Glutamatergic neuron (in vitro differentiated cells): ENCODE data around the gene FARP1. TPM values are rescaled to one million over a fixed set of nuclear protein-coding genes. Genes with fewer than 3 reads are reported as not detected.

Experiments
- DNase-seq: peaks from one replicate; pipeline ENCODE4 v3.0.0; 2022
- H3K27ac Mint-ChIP-seq: one replicate; pipeline ENCODE4 v1.8.0; 2020; ENCODE audit warnings: mild to moderate bottlenecking, mixed read lengths, inconsistent platforms; ENCODE audit not compliant: unreplicated experiment
- H3K27me3 Mint-ChIP-seq: one replicate; pipeline ENCODE4 v1.8.0; 2020; ENCODE audit warnings: mild to moderate bottlenecking, moderate library complexity, mixed read lengths, inconsistent platforms; ENCODE audit not compliant: unreplicated experiment
- H3K36me3 Mint-ChIP-seq: one replicate; pipeline ENCODE4 v1.8.0; 2020; ENCODE audit warnings: mild to moderate bottlenecking, mixed read lengths, inconsistent platforms; ENCODE audit not compliant: unreplicated experiment
- H3K4me1 Mint-ChIP-seq: one replicate; pipeline ENCODE4 v1.8.0; 2020; ENCODE audit warnings: mild to moderate bottlenecking, low read depth, mixed read lengths, inconsistent platforms; ENCODE audit not compliant: unreplicated experiment
- H3K4me3 Mint-ChIP-seq: one replicate; pipeline ENCODE4 v1.8.0; 2020; ENCODE audit warnings: mild to moderate bottlenecking, mixed read lengths, inconsistent platforms; ENCODE audit not compliant: unreplicated experiment
- H3K9me3 Mint-ChIP-seq: one replicate; pipeline ENCODE4 v1.8.0; 2020; ENCODE audit warnings: mild to moderate bottlenecking, moderate library complexity, mixed read lengths, inconsistent platforms; ENCODE audit not compliant: unreplicated experiment
- total RNA-seq: library from RNA; stranded (reverse); fragmentation: NEBNext Ultra II Directional; extraction: Animal tissue kit (Norgen Biotek cat#: 25700); gene quantifications from one replicate; pipeline ENCODE4 v1.2.1, GENCODE V29; 2021; ENCODE audit not compliant: unreplicated experiment
- TF ChIP-seq, protein P1 (sequence below): fragments of 200-600 bp; sonication (generic); IDR thresholded peaks from one replicate; pipeline ENCODE4 v1.5.0; 2021; ENCODE audit not compliant: partially characterized antibody, unreplicated experiment

The FARP1 gene
- total RNA-seq, 1 donor from 2014 or later, result 233 TPM

DNA sequence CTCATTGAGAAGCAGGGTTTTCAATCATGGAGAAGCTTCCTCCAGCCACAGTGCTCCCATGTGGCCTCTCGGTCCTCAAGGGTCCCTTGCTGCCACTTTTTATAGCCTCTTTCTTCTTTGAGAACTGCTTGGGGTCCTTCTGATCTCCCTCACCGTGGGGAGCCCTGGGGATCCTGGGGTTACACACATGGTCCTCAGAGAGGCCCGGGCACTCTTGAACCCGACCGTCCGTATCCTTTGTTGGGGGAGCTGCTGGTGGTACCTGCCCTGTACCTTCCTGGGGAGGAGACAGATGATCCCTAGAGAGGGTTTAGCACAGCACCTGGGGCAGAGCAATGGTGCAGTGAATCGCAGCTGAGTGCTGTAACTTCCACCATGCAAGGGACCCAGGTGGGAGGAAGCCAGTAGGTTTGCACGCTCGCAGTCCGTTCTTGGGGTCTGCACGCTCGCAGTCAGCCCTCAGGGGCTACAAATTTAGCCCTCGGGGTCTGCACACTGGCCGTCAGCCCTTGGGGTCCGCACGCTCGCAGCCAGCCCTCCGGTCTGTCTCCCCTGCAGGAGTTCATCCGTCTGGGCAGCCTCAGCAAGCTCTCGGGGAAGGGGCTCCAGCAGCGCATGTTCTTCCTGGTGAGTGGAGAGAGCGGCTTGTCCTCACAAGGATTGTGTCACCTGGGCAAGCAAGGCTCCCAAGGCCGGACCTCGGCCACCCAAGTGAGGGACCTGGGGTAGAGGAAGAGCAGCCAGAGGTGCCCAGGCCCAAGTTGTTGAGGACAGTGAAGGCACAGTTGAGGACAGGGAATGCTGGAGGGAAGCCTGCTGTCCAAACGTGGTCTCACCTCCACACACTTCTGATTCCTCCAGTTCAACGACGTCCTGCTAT lies 295.6 kb downstream of the FARP1 start:
- Mint-ChIP-seq H3K4me1 (peaks cover 18% of the 10 kb centered on the region), H3K27ac (no peak overlapping the region), H3K36me3 (peaks cover 8% of the 10 kb centered on the region), H3K27me3 (peaks cover 17% of the 10 kb centered on the region), H3K9me3 (peaks cover 12% of the 10 kb centered on the region), H3K4me3 (no peak overlapping the region)
- TF ChIP-seq, protein P1, sequence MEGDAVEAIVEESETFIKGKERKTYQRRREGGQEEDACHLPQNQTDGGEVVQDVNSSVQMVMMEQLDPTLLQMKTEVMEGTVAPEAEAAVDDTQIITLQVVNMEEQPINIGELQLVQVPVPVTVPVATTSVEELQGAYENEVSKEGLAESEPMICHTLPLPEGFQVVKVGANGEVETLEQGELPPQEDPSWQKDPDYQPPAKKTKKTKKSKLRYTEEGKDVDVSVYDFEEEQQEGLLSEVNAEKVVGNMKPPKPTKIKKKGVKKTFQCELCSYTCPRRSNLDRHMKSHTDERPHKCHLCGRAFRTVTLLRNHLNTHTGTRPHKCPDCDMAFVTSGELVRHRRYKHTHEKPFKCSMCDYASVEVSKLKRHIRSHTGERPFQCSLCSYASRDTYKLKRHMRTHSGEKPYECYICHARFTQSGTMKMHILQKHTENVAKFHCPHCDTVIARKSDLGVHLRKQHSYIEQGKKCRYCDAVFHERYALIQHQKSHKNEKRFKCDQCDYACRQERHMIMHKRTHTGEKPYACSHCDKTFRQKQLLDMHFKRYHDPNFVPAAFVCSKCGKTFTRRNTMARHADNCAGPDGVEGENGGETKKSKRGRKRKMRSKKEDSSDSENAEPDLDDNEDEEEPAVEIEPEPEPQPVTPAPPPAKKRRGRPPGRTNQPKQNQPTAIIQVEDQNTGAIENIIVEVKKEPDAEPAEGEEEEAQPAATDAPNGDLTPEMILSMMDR, result no peak
- DNase-seq, result no peak

DNA sequence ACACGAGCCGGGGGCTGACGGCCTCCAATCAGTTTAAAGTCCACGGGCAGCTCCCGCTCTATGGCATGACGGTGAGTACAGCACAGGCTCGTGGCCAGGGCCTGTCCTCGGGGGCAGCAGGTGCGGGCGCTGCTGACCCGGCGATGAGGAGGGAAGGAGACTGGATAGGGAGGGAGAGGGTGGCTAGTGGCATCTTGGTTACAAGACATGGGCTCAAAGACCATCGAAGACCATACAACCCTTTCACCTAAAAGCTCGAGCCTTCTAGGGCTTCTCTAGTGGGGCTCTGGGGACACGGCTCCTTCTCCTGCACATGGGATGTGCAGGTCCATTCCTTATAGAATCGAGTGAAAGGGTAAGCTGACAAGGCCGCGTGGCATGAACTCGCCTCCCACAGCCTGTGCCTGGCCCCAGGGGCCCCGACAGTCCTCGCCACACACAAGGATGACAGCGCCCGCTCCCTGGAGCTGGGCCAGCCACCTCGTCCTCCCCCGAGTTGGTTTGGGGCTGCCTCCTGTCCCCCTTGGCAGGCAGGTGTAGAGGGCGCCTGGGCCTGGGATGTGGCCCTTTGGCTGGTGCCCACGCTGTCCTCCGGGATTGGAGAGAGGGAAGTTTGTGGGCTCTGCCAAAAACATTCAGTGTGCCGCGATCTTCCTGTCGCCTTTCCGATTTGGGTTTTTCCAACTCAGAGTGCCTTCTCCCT lies 296.4 kb downstream of the FARP1 start:
- H3K4me3 Mint-ChIP-seq, result no peak overlapping the region
- no peak for DNase-seq
- H3K27ac Mint-ChIP-seq, result no peak overlapping the region
- H3K4me1 Mint-ChIP-seq, result peaks cover 19% of the 10 kb centered on the region
- TF ChIP-seq, protein P1, result no peak
- peaks cover 8% of the 10 kb centered on the region for H3K36me3 Mint-ChIP-seq
- H3K27me3 Mint-ChIP-seq, result peaks cover 19% of the 10 kb centered on the region
- peaks cover 20% of the 10 kb centered on the region for H3K9me3 Mint-ChIP-seq

DNA sequence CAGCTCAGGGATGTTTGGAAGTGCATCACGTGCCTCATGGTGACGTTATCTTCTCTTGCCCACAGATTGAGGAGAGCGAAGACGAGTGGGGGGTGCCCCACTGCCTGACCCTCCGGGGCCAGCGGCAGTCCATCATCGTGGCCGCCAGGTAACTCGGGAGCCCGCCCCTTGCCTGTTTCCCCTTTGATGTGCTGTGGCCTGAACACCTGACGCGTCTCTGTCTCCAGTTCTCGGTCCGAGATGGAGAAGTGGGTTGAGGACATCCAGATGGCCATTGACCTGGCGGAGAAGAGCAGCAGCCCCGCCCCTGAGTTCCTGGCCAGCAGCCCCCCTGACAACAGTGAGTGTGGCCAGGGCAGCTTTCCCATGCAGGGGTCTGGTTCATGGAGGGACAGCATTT lies 297.0 kb downstream of the FARP1 start:
- Mint-ChIP-seq H3K36me3 (peaks cover 8% of the 10 kb centered on the region), H3K27me3 (peaks cover 19% of the 10 kb centered on the region), H3K9me3 (peaks cover 21% of the 10 kb centered on the region), H3K27ac (no peak overlapping the region), H3K4me1 (peaks cover 19% of the 10 kb centered on the region), H3K4me3 (no peak overlapping the region)
- TF ChIP-seq, protein P1, result no peak
- DNase-seq, result no peak

DNA sequence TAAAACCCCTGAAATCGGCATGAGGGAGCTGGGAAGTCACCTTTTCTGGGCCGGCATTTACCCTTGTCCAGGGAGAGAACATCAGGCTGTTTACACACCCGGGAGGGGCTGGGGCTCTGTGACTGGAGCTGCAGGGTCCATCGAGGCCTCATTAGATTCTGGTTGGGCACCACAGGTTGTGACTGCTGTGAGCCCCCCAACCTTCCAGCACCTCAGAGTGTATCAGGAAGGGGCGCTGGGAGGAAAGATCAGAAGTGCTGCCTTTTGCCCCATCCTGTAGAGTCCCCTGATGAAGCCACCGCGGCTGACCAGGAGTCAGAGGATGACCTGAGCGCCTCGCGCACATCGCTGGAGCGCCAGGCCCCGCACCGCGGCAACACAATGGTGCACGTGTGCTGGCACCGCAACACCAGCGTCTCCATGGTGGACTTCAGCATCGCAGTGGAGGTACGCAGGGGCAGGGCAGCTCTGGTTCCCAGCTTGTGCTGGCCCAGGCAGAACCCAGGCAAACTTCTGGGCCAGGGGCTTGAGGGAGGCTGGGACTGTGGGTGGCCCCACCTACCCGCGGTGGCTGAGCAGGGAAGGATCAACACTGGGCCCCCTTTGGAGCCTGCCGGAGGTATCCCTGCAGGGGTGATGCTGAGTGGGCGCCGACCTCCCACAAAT lies 297.6 kb downstream of the FARP1 start:
- DNase-seq, result no peak
- peaks cover 20% of the 10 kb centered on the region for H3K4me1 Mint-ChIP-seq
- H3K9me3 Mint-ChIP-seq, result peaks cover 24% of the 10 kb centered on the region
- H3K27me3 Mint-ChIP-seq, result peaks cover 21% of the 10 kb centered on the region
- TF ChIP-seq, protein P1, result no peak
- H3K4me3 Mint-ChIP-seq, result no peak overlapping the region
- H3K27ac Mint-ChIP-seq, result no peak overlapping the region
- peaks cover 8% of the 10 kb centered on the region for H3K36me3 Mint-ChIP-seq
